Kidney glomerular epithelial cell (primary cell): ENCODE measurements around the gene RAB22A.
A peak's percentile ranks its signal among the peaks of the same experiment; 100 is the strongest.

Experiments used
- DNase-seq: peaks from one replicate; lab custom pipeline; 2025; lab: John Stamatoyannopoulos, UW

Gene RAB22A

GRCh38 chr20:58309591-58310290, at the start of gene RAB22A:
Gene RAB22A (plus strand): TSS chr20:58309715. CDS start chr20:58309977, 262 bp downstream.
- DNase-seq: peak; percentile 60

DNA sequence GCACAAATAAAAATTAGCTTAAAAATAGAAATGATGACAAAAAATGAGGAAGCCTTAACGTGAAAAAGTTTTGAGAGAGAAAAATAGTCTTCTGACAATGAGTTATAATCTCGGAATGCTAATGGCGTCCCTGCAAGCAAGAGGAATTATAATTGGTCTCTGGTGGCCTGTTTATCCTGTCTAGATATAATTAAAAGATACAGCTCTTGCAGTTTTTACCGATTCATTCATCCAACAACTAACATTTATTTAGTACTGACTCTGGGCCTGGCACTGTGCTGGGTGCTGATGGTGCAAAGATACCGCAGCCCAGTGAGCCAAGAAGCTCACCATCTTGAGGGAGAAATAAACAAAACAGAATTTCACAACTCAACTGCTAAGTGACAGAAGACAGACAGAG, 49.5 kb upstream of the RAB22A start:
- DNase-seq: no peak

GRCh38 chr20:58261660-58262059, 47.9 kb upstream of the RAB22A start:
- no peak for DNase-seq

- DNase-seq: no peak
Observed at GRCh38 chr20:58264271-58264670, 45.2 kb upstream of the RAB22A start.

DNA sequence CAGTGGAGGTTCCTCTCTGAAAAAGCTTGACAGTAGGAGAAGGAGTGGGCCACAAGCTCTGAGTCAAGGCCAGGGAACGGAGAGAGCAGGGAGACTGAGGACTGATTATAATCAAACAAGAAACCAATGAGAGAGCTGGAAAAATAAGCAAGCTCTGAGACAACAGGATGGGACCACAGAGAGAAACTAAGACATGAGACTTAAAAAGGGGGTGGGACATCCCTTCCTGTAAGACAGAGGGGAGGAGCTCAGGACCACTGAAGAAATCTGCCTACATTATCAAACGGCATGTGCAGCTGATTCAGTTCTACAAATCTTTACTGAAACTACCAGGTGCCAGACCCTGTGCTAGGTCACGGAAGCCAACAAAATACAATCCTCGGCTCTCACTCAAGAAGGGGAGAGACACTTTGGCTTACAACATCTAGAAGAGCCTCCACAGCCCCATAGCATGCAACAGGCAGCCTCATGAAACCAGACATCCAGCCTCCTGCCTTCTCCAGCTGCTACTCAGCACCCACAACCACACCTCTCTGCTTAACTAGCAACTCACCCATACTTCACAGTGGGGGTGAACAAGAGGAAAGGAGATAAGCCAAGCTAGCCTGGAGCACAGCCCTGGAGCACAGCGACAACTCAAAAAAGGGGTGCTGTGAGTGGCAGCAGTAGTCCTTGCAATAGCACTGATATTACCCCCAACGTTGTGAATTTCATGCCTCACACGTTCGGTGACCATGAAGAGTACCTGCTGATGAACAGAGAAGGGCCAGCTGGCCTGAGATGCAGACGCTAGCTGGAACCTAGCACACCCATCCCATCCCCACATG, 41.9 kb upstream of the RAB22A start:
- DNase-seq: no peak

DNA sequence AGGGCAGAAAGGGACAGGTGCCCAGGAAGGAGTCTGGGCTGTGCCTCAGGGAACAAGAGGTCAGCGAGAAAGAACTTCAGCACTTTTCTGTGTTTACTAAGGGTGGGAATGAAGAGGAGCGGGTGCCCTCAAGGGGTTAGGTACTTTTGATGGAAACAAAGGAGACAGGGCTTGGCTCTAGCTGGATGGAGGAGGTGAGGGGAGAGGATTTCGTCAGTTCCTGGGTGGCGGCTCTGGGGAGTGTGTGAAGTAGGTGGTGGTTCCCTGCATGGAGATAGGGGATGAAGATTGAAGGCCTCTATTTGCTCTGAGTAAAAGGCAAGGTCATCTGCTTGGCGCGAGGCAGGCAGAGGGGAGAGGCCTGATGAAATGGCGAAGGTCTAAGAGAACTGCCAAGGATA, 41.1 kb upstream of the RAB22A start:
- no peak for DNase-seq

DNA sequence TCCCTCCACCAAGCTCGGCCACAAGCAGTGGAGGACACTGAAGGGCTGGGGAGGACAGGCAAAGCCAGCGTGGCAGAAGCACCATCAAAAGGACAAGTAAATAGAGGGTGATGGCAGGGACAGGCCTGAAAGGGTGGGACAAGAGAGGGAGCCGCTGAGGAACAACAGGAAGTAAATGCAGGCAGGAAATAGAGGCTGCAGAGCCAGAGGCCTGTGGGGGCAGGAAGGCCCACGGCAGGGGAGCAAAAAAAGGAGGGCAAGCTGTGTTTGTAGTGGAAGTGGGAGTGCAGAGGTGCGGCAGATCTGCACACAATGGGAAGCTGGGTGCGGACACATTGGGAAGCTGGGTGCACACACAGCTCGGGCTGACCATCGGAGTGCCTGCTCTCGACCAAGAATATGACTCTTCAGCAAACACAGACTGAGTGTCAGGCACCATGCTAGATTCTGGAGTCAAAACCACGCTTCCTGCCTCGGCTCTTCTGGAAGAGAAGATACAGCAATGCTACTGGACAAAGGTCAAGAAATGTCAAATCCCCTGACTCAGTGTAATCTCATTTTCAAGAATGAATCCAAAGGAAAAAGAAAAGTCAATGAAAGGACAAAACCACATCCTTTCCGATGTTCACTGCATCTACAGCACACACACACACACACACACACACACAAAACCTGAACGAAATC, 40.4 kb upstream of the RAB22A start:
- DNase-seq: no peak

GRCh38 chr20:58271606-58272351, 37.7 kb upstream of the RAB22A start:
- no peak for DNase-seq

- no peak for DNase-seq
Observed at GRCh38 chr20:58274384-58274783, 35.1 kb upstream of the RAB22A start.

- DNase-seq: no peak
Observed at GRCh38 chr20:58277107-58277506, 32.4 kb upstream of the RAB22A start.

- DNase-seq: no peak
Observed at GRCh38 chr20:58277578-58278472, 31.7 kb upstream of the RAB22A start.

DNA sequence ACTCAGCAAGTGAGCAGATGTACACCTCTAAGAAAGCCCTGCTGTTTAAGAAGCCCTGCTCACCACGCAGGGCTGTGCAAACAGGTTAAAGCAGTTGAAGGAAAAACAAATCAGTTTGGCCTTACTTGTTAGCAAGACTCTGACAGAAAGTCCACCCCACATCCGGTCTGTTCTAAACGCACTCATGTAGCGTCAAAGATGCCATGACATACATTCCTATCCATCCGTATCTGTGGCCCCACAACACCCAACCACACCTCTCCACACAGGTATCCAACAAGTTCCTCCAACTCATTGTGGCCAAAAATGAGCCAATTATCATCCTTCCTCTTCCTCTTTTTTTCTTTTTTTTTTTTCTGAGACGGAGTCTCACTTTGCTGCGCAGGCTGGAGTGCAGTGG, 22.8 kb upstream of the RAB22A start:
- no peak for DNase-seq

DNA sequence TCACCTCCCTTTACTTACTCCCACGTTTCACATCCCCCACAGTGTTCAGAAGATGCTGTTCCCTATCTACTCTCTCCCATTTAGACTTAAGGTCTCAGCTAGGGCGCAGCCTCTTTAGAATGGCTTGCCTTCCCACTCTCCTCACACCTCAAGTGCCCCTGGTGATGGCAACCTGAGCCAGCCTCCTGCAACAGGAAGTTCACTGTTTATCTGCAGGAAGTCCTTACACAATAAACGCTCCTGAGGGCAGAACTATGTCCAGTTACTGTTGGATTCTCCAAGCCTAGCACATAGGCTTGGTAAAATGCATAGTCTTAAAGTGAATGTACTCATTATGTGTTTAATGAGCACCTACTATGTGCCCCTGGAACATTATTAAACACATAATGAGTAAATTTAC, 21.9 kb upstream of the RAB22A start:
- DNase-seq: no peak

DNA sequence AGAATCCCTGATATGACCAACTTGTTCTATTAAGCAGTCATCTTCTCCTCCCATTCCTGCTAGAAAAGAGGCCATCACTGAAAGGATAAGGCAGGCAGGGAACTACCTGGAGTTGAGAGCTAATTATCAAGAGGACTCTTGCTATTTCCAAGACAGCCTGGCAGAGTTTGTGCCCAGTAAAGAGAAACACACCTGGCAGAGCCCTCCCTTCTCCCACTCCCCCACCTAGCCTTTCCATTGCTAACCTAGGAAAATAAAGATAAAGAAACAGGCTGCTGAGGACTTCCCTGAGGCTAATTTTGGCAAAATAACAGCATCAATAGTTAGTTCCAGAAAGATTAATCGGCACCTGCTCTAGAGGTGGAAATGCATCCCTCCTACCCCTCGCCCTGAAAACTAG, 20.4 kb upstream of the RAB22A start:
- no peak for DNase-seq

DNA sequence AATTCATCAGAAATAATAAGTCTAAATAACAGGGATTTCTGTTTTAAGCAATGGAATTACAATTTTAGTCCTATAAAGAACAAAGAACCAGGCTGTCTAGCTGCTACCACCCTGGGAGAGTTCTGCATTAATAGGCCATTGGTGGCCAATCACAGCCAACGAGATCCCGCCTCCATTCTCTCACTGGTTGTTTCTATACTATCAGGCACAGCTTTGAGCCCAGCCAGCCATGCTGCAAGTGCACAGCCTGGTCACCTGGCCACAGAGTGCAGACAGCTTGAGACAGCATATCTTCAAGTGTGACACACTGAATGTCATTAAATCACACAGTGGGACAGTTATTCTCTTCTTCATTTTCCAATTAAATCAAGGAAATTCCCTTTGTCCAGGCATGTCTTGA, 16.1 kb upstream of the RAB22A start:
- peak; percentile 13 for DNase-seq

DNA sequence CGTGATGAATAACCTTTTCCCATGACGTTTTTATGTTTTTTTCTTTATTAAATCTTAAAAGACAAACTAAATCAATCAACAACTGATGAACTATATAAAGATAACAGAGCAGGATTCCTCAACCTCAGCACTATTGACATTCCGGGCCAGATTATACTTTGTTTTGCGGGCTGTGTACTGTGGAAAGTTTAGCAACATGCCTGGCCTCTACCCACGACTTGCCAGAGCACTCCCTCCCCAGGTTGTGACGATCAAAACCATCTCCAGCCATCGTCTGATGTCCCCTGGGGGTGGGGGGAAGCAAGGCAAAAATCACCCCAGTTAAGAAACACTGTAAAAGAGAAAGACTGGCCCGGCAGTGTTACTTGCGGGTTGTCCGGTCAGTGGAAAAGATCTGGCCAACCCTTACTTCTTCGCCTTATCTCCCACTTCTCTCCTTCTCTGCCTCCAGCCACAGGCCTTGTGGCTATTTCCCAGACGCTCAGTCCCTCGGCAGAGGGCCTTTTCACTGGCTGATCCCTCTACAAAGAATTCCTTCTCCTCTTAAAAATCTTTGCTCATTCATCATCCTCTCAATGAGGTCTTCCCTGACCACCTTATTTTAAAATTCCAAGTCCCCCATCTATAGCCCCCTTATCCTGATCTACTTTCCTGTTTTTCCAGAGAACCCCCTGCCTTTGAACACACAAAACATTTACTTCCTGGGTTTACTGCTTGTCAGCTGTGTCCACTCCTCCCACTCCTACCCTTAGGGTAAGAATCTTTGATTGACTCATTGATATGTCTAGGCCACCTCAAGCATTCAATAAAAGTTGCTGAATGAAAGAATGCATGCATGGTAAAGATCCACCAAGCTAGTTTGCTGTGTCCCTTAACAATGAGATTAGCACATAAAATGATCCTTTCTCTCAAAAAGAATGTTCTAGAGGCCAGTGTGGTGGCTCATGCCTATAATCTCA, 14.7 kb upstream of the RAB22A start:
- no peak for DNase-seq

DNA sequence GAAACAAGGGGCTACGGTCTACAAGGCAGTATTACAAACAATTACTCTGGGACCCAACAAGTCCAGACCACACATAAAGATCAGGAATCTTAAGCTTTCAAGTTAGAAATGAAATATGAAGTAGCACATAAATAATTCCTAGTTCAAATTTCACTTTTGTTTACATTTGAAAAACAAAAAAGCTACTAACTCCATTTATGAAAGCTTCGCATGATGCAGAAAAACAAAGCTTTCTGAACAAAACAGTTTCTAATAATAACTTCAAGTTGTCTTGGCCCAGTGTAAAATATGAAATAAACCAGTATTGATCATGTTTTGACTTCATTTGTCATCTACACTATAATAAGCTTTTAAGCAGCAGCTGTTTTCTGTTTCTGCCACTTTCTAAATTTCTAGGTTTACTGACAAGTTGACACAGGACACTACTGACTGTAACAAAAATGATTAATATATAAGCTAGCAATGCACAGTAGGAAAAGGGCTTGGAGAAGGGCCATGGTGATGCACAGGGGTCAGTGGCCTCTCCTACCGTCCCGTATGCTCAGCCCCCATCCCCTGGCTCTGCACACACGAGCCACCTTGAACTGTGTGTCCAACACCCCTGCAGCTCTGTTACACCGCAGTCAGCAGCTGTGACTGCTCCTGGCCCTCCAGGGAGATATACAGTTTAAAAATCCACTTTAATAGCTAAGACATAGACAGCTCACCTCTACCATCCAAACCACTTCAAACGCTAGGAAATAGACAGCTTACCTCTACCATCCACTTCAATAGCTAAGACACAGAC, 13.3 kb upstream of the RAB22A start:
- DNase-seq: no peak

DNA sequence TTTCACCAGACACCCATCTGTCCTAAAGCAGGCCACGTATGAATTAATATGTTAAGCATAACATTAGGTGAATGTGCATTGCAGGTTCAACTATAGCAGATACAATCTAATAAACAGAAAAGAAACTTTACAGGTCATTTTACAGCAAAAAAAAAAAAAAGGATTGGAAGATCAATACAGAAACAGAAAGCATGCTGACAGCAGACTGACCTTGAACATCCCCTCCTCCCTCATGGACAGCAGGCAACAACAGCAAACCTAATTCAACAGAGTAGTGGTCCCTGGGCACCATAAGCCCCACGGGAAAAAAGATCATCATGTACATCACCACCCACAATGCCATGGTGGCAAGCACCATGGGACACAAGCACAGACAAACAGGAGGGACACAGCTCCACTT, 12.1 kb upstream of the RAB22A start:
- DNase-seq: no peak

DNA sequence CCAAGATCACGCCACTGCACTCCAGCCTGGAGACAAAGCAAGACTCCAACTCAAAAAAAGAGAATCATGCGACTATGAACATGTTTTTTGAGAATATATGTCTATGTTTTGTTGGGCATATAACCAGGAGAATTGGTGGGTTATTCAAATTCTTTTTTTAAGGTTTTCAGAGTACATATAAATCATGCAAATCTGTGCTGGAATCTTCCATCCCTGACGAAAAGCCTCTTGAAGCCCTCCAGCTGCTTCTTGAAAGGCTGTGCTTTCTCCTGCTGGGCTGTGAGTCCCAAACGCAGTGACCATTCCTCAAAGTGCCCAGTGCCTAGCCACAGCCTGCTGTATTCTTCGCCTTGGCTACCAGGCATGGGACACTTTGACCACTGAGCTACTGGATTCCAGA, 9.2 kb upstream of the RAB22A start:
- DNase-seq: no peak
